Fibroblast of lung (primary cell): ENCODE measurements around the gene RBL2.

Source experiments
- EZH2 ChIP-seq: IDR thresholded peaks from 2 replicates; pipeline ENCODE4 v1.5.1; 2012; ENCODE audit warnings: low read length, control low read depth, mild to moderate bottlenecking; ENCODE audit errors: missing control alignments
- TF ChIP-seq, protein P1 (sequence below), 2 donors: IDR thresholded peaks in 1 of 2; conservative IDR thresholded peaks in 1 of 2; 1 replicate in 1 of 2; 2 replicates in 1 of 2; pipeline ENCODE4 v1.5.1; 2011 to 2012; ENCODE audit warnings: low read length in 2 of 2, control low read depth in 1 of 2, inconsistent platforms in 1 of 2, low read depth in 1 of 2, mild to moderate bottlenecking in 1 of 2

DNA sequence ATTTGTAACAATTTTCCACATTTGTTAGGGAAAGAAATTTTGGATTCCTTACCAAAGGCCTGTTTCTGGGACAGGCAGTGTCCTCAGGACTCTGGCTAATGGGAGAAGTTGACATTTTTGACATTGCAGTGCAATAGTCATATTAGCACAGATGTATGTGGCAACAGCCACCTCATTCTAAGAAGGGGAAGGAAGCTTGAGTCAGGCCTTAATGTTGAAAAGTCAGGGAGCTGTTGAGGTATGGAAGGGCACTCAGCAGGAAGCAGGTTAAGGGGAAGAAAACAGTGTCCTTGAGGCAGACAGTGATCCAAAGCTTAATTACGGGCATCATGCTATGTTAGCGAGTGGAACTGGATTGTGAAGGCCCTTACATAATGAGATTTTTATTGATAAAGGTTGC lies 47.9 kb downstream of the RBL2 start:
- TF ChIP-seq, protein P1, sequence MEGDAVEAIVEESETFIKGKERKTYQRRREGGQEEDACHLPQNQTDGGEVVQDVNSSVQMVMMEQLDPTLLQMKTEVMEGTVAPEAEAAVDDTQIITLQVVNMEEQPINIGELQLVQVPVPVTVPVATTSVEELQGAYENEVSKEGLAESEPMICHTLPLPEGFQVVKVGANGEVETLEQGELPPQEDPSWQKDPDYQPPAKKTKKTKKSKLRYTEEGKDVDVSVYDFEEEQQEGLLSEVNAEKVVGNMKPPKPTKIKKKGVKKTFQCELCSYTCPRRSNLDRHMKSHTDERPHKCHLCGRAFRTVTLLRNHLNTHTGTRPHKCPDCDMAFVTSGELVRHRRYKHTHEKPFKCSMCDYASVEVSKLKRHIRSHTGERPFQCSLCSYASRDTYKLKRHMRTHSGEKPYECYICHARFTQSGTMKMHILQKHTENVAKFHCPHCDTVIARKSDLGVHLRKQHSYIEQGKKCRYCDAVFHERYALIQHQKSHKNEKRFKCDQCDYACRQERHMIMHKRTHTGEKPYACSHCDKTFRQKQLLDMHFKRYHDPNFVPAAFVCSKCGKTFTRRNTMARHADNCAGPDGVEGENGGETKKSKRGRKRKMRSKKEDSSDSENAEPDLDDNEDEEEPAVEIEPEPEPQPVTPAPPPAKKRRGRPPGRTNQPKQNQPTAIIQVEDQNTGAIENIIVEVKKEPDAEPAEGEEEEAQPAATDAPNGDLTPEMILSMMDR (conservative IDR thresholded peaks at IDR 0.05 in 1 of 2, IDR thresholded peaks at IDR 0.05 in 1 of 2; ENCODE audit: low read depth in 1 of 2, low read length in 2 of 2): no peak
- no peak for TF ChIP-seq EZH2
